GM19025 (cell line): ENCODE results near the gene CLIC3.

Experiments used
- ATAC-seq: cut with Tn5 transposase; IDR thresholded peaks from one replicate; pipeline ENCODE4 v1.9.1; 2021; ENCODE audit warnings: mild to moderate bottlenecking, low read depth, moderate library complexity; ENCODE audit not compliant: unreplicated experiment

Gene CLIC3

DNA sequence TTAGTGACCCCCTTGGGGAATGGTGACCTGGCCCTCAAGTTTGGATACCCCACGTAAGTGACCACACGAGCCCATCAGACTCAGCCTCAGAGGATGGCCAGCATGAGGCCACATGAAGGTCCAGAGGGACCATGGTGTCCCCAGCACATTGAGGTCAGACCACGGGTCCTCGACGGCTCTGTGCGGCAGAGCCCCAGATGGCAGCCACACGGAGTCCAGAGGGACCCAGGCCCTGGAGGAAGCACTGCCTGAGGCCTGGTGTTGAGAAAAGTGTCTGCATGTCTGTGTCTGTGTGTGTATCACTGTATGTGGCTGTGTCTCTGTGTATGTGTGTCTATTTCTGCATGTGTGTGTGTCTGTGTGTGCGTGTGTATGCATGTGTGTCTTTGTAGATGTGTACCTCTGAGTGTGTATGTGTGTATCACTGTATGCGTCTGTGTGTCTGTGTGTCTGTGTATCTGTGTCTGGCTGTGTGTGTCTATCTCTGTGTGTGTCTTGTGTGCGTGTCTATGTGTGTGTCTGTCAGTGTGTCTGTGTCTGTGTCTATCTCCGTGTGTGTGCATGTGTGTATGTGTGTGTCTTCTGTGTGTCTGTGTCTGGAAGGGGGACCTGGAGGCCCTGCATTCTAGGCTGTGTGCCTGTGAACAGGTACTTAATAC lies 12.6 kb downstream of the CLIC3 start:
- no peak for ATAC-seq

DNA sequence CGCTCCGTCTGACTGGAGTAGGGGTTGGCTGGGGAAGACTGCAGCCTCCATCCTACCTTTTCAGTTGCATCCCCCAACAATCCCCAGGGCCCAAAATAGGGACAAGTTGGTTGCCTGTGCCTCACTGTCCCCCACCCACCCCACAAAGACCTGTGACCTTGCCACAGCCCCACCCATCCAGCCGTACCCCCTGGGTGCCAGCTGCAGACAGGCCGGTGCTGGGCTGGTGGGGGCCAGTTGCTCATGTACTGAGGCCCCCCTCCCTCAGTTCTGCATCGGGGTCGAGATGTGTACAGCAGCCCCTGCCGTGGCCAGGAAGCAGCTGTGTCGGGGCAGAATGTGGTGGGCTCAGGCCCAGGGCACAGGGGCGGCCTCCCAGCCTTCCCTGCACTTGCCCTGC lies 13.2 kb downstream of the CLIC3 start:
- ATAC-seq = no peak

GRCh38 chr9:136982232-136983051 lies 13.9 kb downstream of the CLIC3 start, which contains the start of gene LCNL1:
Gene LCNL1, plus strand, starts transcription at chr9:136982993. Its CDS starts 594 bp downstream, at chr9:136983587.
- ATAC-seq = no peak

- no peak for ATAC-seq
Observed at GRCh38 chr9:136981588-136982231, 14.7 kb downstream of the CLIC3 start.

DNA sequence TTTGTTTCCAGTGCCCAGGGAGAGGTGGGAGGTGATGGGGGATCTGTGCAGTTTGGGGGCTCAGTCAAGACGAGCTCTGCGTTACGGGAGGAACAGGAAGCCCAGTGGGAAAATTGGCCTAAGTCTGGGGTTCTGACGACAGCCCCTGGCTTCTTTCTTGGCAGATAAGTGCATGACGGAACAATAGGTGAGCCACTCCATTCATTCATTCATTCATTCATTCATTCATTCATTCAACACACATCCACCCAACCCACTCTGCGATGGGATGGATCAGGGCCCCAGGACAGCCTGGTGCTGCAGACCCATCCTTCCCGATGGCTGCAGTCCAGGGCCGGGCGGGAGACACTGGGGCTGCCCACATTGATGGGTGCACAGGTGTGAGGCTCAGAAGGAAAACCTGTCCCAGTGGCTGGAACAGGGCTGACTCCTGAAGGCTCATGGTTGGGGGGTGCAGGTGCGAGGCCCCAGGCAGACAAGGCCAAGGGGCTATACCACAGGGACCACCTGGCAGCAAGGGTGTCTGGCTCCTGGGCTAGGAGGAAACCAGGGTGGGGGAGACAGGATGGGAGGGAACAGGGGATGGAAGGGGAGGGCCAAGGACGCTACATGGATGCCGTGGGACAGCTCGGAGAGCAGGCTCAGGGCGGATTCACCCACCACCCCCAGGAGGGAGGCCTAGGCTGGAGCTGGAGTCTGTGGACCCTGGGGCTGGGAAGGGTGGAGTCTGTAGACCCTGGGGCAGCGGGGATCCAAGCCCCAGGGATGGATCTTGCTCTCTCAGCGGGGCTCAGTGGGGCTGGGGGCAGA lies 15.5 kb downstream of the CLIC3 start:
- ATAC-seq = no peak

DNA sequence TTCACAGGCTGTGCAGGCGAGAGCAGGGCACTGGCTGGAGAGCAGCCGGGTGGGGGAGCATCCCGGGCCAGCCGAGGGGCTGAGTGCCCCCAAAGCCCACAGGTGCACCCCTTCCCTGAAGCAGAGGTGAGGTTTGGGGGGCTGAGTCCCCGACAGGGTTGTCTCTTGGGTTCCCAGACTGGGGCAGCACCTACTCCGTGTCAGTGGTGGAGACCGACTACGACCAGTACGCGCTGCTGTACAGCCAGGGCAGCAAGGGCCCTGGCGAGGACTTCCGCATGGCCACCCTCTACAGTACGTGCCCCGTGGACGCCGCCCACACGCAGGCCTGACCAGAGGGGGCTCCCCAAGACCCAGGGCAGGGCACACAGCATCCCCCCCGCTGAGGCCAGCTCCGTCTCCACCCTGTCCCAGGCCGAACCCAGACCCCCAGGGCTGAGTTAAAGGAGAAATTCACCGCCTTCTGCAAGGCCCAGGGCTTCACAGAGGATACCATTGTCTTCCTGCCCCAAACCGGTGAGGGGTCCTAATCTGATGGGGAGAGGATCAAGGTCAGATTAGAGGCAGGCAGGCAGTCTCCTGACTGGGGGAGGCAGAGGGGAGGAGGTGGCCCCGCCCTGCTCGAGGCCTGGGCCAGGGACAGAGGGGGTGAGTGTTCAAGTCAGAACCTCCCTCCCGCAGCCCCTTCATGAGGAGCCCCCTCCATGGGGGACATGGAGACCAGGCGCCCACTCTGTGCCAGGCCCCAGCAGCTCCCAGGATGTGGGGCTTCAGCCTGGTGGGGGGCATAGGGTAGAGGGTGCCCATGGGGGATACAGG lies 16.4 kb downstream of the CLIC3 start:
- ATAC-seq = no peak

GRCh38 chr9:136978865-136979544 lies 17.4 kb downstream of the CLIC3 start:
- no peak for ATAC-seq

DNA sequence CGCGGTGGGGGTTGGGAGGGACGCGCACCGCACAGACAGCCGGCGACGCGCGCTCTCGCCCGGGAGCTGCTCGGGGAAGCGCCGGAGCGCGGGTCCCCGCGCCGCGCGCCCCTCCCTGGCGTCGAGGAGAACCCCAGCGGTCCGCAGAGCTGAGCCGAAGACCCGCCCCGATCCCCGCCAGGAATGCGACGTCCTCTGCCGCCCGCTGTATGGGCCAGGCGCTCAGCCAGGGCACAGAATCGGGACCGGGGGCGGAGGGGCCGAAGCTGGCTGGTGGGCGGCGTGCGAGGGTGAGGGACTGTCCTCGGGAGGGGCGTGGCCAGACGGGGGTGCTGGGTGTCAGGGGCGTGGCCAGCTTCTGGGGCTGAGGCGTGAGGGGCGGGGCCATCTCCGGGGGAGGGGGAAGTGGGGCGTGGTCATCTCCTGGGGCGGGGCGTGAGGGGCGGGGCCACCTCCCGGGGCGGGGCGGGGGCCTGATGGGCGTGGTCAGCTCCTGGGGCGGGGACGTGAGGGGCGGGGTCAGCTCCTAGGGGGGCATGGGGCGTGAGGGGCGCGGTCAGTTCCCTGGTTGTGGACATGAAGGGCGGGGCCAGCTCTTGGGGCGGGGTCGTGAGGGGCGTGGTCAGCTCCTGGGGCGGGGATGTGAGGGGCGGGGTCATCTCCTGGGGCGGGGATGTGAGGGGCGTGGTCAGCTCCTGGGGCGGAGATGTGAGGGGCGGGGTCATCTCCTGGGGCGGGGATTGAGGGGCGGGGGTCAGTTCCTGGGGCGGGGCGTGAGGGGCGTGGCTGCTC lies 18.1 kb downstream of the CLIC3 start:
- ATAC-seq = no peak

DNA sequence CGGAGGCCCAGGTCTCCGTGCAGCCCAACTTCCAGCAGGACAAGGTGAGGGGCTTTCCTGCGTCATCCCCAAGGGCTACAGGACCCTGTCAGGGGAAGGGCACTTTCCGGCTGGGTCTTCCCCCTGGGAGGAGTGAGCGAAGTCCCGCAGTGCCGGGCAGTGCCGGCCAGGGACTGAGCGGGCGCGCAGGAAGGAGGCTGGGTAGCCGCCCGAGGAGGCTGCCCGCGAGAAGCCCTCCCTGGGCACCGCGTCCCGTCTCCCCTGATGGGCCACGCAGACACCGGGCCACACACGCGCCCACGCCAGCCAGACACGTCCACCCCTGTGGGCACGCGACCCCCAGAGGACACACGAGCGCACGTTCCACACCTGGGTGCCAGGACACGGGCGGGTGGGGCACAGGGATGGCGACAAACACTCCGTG lies 18.7 kb downstream of the CLIC3 start:
- ATAC-seq = no peak

DNA sequence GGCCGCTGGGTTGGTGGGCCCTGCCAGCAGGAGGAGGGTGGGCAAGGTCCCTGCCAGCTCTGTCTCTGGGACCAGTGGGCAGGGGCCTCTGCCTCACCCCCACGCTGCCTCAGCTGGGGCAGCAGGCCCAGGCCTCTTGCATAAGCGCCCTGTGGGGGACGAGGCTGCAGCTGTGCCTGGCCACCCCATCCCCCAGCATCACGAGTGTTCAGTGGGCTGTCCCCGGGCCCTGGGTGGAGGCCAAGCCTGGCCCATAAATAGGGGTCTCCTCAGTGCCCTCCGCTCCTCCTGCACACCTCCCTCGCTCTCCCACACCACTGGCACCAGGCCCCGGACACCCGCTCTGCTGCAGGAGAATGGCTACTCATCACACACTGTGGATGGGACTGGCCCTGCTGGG lies 19.1 kb downstream of the CLIC3 start, which contains the start of gene PTGDS:
Gene PTGDS, plus strand, starts transcription at position 282 of the 400 bp plus-strand sequence. Its CDS starts 75 bp downstream, at position 357.
- ATAC-seq = no peak

DNA sequence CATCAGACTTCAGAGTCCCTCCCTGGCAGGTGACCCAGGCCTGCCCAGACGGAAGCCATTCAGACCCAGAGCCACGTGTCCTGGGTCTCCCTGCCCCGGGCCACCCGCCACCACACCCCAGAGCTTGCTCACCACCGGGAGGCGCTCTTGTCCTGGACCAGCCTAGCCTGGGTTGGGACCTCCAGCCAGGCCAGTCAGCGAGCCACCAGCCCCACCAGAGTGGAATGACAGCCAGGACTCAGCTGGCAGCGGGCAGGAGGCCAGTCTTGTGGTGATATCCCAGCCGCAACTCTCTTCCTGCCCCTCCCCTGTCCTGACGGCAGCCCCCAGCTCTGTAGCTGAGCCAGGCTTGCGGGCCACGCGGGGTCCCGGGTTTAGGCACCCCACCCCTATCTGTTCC lies 20.7 kb downstream of the CLIC3 start:
- no peak for ATAC-seq

GRCh38 chr9:136974817-136975535 lies 21.4 kb downstream of the CLIC3 start:
- no peak for ATAC-seq

GRCh38 chr9:136973618-136974617 lies 22.4 kb downstream of the CLIC3 start:
- no peak for ATAC-seq

GRCh38 chr9:136972743-136973142 lies 23.6 kb downstream of the CLIC3 start:
- ATAC-seq = no peak

GRCh38 chr9:136972335-136972734 lies 24.0 kb downstream of the CLIC3 start:
- ATAC-seq = no peak

- ATAC-seq = no peak
Observed at GRCh38 chr9:136971746-136972145, 24.6 kb downstream of the CLIC3 start.
